ENCODE measurements around the gene GADD45G.

The GADD45G gene

DNA sequence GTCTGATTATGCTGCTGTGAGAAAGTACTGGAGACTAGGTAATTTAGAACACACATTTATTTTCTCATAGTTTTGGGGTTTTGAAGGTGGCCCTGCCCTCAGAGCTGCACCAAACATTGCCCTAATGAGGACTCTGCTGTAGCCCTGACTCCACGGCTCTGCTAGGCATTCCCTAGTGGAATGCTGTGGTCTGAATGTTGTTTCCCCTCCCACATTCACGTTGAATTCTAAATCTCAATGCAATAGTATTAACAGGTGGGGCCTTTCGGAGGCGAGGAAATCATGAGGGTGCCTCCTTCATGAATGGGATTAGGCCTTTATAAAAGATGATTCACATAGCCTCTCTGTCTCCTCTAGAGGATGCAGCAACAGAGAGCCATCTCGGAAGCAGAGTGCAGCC, 25.7 kb downstream of the GADD45G start:
- DNase-seq, result no peak

DNA sequence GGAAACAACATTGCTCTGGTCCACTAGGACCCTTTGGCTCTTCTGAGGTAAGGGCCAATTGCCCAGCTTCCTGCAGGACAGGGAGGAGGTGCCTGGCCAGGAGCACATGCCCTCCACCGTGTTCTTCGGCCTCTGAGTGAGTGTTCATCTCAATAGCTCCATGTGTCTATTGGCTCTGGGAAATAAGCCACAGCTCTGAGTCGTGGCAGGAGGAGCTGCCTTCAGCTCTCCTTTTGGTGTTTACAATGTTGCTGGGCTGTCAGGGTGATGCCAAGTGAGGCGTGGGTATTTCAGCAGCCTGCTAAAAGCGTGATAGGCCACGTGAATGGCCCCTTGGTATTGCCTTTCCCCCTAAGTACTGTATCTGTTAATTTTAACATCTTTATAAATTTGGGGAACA, 26.6 kb downstream of the GADD45G start:
- peak in 5 of 14 donors; percentile 9 to 43 (median 19) for DNase-seq

DNA sequence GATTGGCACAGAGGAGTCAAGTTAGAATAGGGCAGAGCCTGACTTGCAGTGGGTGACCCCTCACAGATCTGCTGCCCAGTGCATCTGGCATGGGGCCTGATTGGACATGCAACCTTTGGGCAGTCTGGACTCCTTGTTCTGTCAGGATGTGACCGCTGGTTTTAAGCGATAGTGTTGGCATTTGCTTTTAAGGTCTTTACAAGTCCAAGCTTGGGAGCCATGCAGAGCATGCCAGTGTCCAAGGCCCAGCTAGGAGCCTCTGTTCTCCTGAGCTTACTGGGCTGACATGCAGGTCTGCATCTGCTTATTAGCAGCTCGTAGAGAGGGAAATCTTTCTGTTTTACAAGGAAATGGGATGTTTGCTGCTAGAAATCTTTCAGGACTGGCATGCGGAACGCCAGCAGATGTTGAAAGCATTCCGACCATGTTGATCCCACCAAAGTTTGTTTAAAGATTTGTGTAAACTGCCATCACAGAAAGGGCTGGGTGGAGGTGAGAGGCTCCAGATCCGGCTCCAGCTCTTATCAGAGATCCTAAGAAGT, 27.5 kb downstream of the GADD45G start:
- DNase-seq, result no peak

DNA sequence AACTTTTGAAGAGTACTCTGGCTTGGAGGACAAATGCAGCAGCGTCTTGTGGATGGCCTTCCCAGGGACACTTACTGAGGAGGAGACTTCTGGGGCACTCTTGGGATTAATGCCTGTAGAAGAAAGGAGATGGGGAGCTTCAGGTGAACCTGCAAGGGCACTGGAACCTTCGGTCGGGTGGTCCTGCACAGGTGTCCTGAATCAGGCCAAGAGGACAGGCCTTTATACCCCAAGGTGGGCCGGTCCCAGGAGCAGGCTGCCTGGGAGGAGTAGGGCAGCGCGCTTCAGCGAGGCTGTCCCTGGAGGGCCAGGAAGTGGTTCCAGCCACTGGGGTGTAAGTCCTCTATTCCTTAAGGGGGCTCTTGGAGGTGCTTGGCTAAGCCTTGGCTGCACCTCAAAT, 27.9 kb downstream of the GADD45G start:
- DNase-seq, result no peak

DNA sequence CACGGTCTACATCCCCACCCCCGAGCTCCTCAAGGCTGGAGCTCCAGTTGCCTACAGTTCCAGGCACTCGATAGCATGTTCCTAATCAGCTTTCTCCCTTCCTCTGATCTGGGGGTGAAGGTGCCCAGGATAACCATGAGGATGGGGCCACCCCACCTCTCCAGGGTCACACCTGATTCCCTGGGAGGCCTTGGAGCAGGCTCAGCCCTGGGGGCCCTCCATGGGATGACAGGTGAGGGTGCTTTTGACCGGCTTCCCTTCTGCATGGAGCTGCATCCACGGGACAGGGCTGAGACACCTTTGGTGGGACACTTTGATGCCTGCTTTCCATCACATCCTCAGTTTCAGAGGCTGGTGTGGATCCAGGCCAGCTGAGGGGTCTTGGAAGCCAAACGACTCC, 28.6 kb downstream of the GADD45G start:
- DNase-seq, result no peak

DNA sequence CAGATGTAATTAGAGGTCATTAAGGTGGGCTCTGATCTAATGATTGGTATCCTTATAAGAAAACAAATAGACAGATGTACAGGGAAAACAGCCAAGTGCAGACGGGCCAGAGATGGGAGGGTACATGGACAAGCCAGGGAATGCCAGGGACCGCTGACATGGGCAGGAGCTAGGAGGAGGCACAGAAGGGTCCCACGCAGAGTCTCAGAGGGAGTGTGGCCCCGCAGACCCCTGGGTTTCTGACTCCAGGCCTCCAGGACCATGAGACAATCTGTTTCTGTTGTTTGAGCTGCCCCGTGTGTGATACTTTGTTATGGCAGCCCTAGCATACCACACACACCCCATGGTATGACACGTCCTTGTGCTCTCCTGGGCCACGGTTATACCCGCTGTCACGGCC, 29.1 kb downstream of the GADD45G start:
- DNase-seq, result no peak

DNA sequence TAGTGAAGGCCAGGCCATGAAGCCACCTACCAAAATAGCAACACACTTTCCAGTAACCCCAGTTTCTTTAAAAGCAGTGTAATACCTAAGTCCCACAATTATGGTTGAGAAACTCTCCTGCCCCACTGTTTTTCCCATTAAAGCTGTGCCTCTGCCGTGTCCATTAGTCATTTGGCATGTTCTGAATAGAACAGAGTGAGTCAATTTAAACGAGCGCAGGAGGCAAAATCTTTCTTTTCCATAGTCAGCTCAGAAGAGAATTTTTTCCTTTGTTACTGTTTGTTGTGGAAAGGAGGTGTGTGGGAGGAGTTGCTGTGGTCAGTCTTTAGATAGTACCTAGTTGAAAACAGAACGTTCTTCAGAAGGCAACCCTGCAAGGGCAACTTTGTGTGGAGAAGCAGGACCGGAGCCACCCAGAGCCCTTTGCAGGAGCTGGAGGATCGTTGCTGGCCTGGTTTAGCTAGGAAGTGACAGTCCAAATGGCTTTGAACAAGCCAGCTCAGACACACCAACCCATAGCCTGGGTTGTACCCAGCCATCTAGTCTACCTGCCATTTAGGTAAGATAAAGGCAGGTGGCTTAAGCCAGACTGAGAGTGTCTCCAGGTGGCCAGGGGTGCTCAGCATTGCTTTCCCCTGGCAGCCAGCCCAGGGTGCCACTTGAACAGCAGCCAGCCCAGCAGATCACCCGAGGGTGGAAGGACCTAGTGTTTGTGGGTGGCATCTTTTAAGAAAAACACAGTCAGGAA, 30.4 kb downstream of the GADD45G start:
- DNase-seq, result peak in 1 of 14 donors; percentile 29

DNA sequence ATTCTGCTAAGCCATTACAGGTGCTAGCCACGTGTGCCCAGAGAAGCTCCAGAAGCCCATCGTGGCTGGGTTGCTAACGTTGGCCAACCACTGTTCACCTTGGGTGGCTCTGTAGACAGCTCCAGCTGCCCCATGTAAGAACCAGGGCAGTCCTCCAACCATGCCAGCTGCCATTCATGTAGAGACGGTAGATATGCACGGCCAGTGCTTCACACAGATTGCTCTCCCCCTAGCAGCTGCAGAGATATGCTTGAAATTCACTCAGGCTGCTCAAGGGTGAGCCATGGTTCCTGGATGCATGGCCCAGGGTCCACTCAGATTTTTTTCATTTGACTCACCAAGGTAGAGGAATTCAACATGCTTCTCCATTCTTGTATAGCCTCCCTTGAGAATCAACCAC, 31.0 kb downstream of the GADD45G start:
- DNase-seq, result no peak

DNA sequence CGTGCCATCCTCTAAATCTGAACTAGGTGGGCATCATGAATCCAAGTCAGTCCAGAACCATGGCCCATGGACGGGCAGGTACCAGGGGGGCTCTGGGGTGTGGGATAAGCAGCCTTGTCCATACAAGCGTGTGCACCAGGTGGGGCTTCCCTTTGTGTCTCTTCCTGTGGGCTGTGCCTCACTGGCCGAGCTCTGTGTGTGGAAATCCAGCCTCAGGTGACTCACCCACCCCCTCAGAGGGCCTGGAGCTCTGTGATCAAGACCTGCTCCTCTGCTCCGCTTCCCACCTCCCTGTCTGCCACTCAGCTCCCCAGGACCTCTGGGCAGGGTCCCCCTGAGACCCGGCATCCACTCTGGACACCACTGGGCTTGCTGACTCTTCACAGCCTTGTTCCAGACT, 33.0 kb downstream of the GADD45G start:
- no peak for DNase-seq

DNA sequence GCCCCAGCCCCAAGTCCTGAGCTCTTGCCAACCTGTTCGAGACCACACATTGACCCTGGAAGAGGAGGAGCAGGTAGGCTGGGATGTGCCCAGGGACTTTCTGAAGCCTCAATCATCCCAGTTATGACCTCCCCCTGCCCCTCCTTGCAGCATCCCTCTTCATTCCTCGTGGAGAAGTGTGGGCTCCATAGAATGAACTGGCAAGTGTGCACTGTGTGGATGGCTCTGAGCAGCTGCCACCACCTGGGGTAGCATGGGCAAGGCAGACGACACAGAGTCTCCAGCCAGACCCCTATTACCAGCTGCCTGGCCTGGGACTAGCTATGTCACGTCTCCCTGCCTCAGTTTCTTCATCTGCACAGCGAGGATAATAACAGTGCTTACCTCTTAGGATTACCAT, 33.5 kb downstream of the GADD45G start:
- DNase-seq, result no peak

DNA sequence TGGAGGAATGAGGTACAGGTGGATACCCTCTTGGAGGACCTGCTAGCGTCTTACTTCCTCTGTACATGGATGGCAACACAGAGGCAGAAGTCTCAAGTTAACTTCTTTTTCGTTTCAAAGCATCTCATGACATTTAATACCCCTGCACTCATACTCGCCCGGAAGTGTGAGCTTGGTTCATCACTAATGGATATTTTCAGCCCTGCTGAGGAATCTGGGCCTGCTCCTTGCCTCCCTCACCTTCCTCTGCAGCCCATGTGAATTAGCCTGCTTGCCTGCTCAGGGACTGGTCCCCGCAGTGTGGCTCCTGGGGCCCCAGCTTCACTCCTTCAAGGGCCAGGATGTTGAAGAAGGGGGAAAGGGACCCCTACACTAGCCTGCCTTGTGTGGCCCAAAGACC, 34.1 kb downstream of the GADD45G start:
- no peak for DNase-seq

DNA sequence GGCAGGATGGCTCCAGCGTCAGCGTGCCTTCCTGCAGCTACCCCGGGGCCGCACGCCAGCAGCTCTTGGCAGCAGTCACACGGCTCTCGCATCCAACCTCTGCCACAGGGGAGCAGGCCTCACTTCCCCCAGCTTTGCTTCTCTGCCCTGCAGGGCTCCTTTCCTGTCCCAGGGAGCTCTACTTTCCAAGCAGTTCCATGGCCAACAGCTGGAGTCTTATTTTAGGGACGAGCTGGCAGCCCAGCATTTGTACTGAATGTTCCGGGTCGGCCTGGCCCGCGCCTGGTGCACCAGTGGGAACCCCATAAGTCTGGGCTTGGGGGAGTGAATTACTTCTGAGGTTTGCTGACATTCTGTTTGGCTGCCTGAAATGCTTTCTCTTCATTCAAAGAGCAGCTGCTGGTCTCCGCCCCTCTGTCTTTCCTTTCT, 34.6 kb downstream of the GADD45G start:
- DNase-seq, result peak in 9 of 14 donors; percentile 16 to 71 (median 49)

DNA sequence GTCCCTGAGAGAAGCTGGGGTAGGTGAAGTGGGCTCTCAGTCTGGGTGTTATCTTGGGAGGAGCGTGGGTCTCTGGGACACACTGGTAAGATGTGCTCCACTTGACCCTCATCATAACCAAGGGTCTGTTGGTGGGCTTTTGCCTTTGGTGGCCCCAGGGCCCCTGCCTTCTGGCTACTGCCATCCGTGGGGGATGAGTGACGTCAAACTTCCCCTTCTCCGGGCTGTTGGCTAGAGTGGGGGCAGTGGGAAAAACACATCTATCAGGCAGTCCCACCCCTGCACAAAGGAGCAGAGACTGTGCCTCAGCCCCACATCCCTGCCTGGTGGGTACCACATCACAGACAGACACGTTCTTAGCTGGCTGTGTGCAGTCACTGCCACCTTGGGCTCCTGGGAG, 35.1 kb downstream of the GADD45G start:
- DNase-seq, result no peak

DNA sequence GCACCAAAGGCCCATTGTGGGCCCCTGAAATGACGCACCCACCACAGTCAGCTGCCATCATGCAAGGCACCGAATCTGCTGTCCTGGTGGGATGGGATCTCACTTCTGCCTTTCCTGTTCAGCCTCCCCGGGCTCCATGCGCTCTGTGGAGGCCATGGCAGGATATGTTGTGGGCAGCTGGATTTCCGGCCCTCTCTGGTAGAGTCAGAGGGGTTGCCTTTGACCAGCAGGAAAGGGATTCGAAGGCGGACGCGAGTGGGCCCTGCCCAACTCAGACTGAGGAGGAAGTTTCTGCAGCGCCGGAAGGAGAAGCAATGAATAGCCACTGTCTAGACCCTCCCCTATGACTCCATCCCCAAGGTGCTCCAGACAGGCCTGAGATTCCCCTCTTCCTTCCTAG, 35.5 kb downstream of the GADD45G start:
- DNase-seq, result peak in 1 of 14 donors; percentile 35

DNA sequence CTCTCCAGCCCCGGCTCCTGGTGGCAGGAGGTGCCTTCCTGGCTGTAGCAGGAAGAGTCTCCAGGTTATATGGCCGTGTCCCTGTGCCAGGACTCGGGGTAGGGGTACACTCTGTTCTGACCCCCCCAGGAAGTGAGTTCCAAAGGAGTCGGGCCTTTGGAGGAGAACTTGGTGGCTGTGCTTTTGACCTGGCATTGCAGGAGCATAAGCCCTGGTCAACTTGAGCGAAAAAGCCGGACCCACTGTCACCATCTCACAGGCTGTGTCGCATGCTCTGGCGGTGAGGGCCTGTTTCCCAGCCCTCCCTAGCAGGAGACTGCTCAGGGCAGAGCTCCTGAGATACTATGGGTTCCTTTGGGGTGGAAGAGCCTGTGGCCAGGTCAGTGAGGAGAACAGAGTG, 36.0 kb downstream of the GADD45G start:
- DNase-seq, result no peak

DNA sequence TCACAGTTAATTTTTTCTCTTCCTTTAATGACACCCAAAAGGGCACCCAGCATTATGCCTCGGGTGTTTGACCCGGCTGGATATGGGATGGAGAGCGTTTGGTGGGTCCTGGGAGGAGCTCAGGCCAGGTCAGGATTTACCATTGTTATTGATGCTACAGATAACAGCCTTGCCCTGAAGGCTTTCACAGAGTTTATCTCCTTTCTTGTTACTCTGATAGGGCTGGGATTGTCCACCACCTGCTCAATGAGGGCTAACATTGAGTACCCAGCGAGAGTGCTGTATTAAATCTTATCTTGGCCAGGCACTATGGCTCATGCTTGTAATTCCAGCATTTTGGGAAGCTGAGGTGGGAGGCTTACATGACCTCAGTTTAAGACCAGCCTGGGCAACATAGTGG, 37.2 kb downstream of the GADD45G start:
- DNase-seq, result no peak

DNA sequence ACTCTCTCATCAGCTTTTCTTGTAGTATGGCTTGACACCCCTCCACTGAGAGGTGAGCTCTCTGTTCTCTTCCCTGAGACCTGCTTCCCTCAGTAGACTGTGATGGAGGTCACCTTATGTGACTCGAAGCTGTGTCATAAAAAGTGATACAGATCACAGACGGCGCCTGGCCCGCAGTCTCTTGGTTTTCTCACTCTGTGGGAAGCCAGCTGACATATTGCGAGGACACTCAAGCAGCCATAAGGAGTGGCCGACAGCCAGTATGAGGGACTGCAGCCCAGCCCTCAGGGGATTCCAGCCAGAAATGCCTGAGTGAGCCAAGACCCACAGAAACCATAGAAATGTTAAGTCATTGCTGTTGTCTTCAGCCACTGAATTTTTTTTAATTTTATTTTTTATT, 38.0 kb downstream of the GADD45G start:
- peak in 1 of 14 donors; percentile 66 for DNase-seq

DNA sequence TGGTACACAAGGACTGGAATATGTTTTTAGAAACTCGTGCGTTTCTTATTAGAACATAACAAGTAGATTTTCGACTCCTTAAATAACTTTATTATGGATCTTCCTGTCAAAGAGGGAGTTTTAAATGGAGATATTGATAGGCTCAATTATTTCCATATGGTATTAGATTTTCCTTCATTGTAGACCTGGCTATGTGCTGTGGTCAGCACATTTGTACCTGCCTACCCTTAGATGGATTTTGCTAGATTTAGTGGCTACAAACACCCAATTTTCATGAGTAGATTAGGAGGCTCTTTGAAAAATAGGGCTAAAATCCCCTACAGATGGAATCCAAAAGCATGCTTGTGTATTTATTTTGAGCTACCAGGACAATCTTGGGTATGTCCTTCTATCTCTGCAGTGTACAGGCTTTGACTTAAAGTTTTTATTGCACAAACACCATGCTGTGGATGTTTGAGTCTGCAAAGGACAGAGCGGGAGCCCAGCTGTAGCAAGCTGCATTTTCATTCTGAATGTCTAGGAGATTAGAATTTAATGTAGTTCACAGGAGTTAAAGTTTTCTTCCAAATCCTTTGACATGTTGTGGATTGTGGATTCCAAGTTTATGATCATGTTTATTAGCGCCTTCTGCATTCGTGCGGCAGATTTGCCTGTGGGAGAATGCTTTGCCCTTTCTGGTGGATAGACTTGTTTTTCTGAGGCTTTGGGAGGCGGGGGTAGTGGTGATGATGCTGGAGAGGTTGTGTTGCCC, 41.6 kb downstream of the GADD45G start:
- DNase-seq, result no peak

DNA sequence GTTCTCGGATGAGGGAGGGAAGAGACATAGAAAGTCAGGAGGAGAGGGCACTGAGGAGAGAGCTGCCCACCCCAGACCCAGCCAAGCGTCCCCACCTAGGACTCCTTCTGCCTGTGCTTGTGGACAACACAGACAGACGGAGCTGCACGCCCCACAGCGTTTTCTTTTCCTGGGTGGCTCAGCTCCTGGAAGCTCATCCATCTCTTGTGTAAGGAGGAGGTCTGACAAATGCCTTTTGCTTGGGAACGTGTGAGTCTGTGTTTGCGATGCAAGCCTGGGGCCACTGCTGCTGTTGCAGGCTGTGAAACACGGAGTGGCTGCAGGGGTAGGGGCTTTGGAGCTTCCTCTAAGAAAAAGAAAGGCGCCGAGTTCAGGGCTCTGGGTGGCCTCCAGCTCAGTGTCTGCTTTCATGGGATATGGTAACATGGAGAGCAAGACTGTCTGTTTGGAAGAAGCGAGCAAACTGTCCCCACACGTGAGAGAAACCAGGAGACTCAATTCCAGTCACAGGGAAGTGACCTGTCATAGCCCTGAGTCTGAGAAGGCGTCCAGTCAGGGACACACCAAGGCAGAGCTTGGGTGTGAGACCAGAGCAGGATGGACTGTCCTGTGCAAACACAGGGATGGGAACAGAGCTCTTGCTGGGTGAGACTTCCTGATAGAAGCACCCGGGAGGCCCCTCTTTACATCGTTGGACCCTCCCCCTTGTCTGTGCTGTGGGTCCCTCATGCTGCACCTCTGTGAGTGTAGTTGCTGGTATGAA, 42.7 kb downstream of the GADD45G start:
- DNase-seq, result no peak

DNA sequence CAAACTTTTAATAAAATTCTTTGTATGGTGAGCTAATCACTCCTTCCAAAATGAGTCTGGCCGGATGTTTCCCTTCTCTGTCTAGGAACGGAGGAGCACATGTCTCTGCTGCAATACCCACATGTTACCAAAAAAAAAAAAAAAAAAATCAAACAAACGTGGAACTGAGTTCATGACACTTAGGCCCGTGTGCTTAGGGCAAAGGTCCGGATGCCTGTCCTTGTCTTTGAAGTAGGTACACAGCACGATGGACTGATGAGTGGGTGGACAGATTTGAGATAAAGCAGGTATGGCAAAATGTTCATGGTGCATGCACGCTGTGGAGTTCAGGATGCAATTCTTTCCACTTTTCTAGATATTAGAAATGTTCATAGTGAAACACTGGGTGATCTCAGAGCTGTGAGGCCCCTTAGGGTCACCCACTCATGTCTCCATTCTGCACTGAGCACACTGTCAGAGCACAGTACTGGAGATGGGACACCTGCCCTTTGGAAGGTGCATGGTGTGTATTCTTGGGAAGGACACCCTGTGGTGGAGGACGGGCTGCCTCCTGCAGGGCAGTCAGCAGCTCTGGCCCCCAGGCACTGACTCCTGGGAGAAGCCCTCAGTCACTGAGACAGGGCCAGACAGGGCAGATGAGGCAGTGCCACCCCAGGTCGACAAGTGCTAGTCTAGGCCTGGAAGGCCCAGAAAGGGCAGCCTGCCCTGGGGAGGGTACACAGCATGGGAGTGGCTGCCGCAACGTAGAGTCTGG, 43.6 kb downstream of the GADD45G start:
- no peak for DNase-seq

DNA sequence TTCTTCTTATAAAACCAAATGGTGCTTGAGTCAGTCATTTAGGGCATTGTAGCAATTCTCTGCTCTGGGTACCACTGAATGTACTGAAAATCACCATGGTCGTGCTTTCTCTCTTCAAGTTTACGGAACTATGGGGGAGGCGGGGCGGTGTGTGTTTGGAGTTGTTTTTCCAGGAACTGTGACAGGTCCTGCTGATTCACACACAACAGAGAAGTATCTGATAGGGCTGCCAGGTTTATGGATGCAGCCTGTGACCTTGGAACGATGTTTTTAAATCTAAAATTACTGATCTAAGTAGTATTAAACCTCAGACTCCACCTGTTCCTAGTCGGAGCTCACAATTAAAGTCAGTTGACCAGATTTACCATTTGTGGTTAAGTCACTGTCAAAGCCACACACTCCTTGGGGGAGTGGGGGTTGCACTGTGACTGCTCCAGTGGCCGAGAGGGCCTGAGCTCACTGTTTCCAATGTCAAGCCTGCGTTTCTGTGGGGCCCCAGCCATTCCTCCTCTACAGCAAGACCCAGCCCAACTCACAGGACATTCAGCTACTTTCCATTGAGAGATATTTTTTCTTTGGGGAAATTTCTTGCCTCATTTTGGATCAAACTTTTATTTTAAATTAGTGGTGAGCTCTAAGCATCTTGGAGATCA, 44.4 kb downstream of the GADD45G start:
- no peak for DNase-seq
